ENCODE data around the gene NALCN.

DNA sequence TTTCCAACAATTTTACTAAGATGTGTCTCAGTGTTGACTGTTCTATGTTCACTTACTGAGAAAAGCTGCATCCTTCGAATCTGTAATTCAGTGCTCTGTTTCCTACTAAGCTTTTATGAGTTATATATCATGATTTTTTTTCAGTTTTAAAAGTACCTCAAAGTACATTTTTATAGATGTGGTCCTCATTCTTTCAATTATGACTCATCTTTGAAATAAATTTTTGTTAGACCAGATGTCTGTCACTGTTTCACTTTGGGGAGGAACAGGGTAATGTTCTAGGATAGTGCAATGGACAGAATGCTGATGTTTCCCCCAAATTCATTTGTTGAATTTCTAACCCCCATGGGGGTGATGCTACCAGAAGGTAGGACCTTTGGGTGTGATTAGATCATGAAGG, 74.8 kb downstream of the NALCN start:
- no peak for TF ChIP-seq POLR2A (IDR thresholded peaks at IDR 0.05)
- TF ChIP-seq CTCF (IDR thresholded peaks at IDR 0.05 in 4 of 5, conservative IDR thresholded peaks at IDR 0.05 in 1 of 5), result no peak

Measured in gastrocnemius medialis (tissue), 4 donors.